Adrenal gland (tissue), 12 donors: Measurements from ENCODE around the gene LARGE1. TPM values are rescaled to one million over a fixed set of nuclear protein-coding genes. Genes with fewer than 3 reads are reported as not detected.

ENCODE experiments used
- DNase-seq, 7 donors: peaks; one replicate each; pipeline ENCODE4 v3.0.0-alpha.2; 2019 to 2020
- H3K27ac ChIP-seq, 5 donors: fragments of 200-600 bp; sonication (generic) in 4 of 5; 1 replicate in 3 of 5; 2 replicates in 2 of 5; pipeline versions ENCODE4 v1.5.1 to v1.8.0; 2016 to 2020; ENCODE audit warnings: mild to moderate bottlenecking in 1 of 5
- H3K27me3 ChIP-seq: fragments of 200-600 bp; 2 replicates; pipeline ENCODE4 v1.8.0; 2021
- H3K36me3 ChIP-seq, 2 donors: fragments of 200-600 bp; replicated peaks in 1 of 2; 1 replicate in 1 of 2; 2 replicates in 1 of 2; pipeline versions ENCODE4 v1.5.1 to v1.8.0; 2018 to 2022
- H3K4me1 ChIP-seq, 2 donors: fragments of 200-600 bp; replicated peaks in 1 of 2; 1 replicate in 1 of 2; 2 replicates in 1 of 2; pipeline versions ENCODE4 v1.5.1 to v1.8.0; 2018 to 2021
- H3K4me3 ChIP-seq, 4 donors: fragments of 200-600 bp; sonication (generic) in 3 of 4; one replicate each; pipeline ENCODE4 v1.5.1; 2016 to 2018
- H3K9me3 ChIP-seq, 3 donors: fragments of 200-600 bp; sonication (generic) in 1 of 3; replicated peaks in 1 of 3; 1 replicate in 2 of 3; 2 replicates in 1 of 3; pipeline versions ENCODE4 v1.5.1 to v1.8.0; 2016 to 2021
- CTCF ChIP-seq, 6 experiments: fragments of 450-650 bp in 4 of 6; fragments of 200-600 bp in 2 of 6; sonication (generic) in 1 of 6; IDR thresholded peaks; 1 replicate in 5 of 6; 2 replicates in 1 of 6; pipeline versions ENCODE4 v1.5.1 to v1.8.0; 2016 to 2021; ENCODE audit warnings: antibody characterized with exemption in 6 of 6, mild to moderate bottlenecking in 2 of 6, moderate library complexity in 1 of 6
- POLR2A ChIP-seq, 2 donors: fragments of 450-650 bp; IDR thresholded peaks; one replicate each; pipeline ENCODE4 v1.6.1; 2017; ENCODE audit warnings: antibody characterized with exemption in 2 of 2, mild to moderate bottlenecking in 2 of 2, moderate library complexity in 1 of 2
- WGBS, 4 donors: extraction: QIAGEN DNeasy Blood & Tissue Kit in 2 of 4; methylation state at CpG; one replicate each; pipeline versions ENCODE4 v1.1.5 to v1.1.7; 2013 to 2017; 5-methylcytosine and 5-hydroxymethylcytosine counted together
- intact Hi-C, 2 donors: fragments of 100-400 bp; cut with DNase I; formaldehyde crosslinking; loops; one replicate each; pipeline versions ENCODE4 v1.14.1 to v1.15.0; 2022 to 2023
- polyA plus RNA-seq, 3 donors: library from polyadenylated mRNA; stranded (reverse); fragments of 200-250 nt in 2 of 3; fragments of 350-450 nt in 1 of 3; fragmentation: Illumina TruSeq in 1 of 3; extraction: RNeasy Lipid Tissue Mini Kit (QIAGEN cat#74804) in 1 of 3; gene quantifications; one replicate each; pipeline ENCODE4 v1.2.3, GENCODE V29; 2013 to 2014
- total RNA-seq, 9 donors: library from RNA; depleted of rRNA in 4 of 9; stranded (reverse); fragments of >200 nt in 4 of 9; fragments of 120-200 nt in 1 of 9; fragmentation: NEBNext Ultra II Directional in 1 of 9; extraction: Animal tissue kit (Norgen Biotek cat#: 25700) in 1 of 9; gene quantifications; one replicate each; pipeline versions ENCODE4 v1.1.0 to v1.2.4, GENCODE V29; 2013 to 2023
- donor health status: healthy with polysubstance abuse.
- donor health status: Bipolar disorder and iron deficiency.
- donor health status: DM: yes; HTN: yes; CAD: no.
- donor health status: DM: no; HTN: no; CAD: no.
- donor health status: DM: no; HTN: no; CAD: no.
- donor health status: DM: yes; HTN: yes; CAD: no.

LARGE1 gene
- total and polyA plus RNA-seq, 12 donors: 3.4 to 67.6 (median 30.6) TPM

GRCh38 chr22:33577862-33578411 lies 342.3 kb downstream of the LARGE1 start:
- H3K4me3 ChIP-seq: no peak overlapping the region
- H3K27me3 ChIP-seq: no peaks in the 10 kb centered on the region
- intact Hi-C loops: loop anchor here (5.0 to 10.0 kb wide), 4 partner anchors 53 to 276 kb away; no protein-coding TSS in a partner anchor
- no peak for DNase-seq
- H3K27ac ChIP-seq: no peak overlapping the region
- peaks cover 7 to 8% of the 10 kb centered on the region in 2 donors for H3K4me1 ChIP-seq
- no peaks in the 10 kb centered on the region for H3K36me3 ChIP-seq
- 37 to 50% (median 45%) methylated on average over 4 of the region's 4 CpGs for WGBS, 4 donors
- no peaks in the 10 kb centered on the region for H3K9me3 ChIP-seq
- TF ChIP-seq CTCF (IDR thresholded peaks at IDR 0.05) (no peak), POLR2A (IDR thresholded peaks at IDR 0.05) (no peak)

- H3K9me3 ChIP-seq: no peaks in the 10 kb centered on the region
Observed at GRCh38 chr22:33576205-33576604, 344.1 kb downstream of the LARGE1 start.

GRCh38 chr22:33575771-33576170 lies 344.5 kb downstream of the LARGE1 start:
- WGBS, 4 donors: 91 to 95% (median 94%) methylated on average over 7 of the region's 7 CpGs
- no peaks in the 10 kb centered on the region for H3K36me3 ChIP-seq
- H3K9me3 ChIP-seq: no peaks in the 10 kb centered on the region
- peaks cover 7 to 8% of the 10 kb centered on the region in 2 donors for H3K4me1 ChIP-seq
- H3K27me3 ChIP-seq: no peaks in the 10 kb centered on the region
- intact Hi-C loops: loop anchor here (5.0 to 10.0 kb wide), 4 partner anchors 51 to 273 kb away; no protein-coding TSS in a partner anchor
- TF ChIP-seq CTCF (IDR thresholded peaks at IDR 0.05) (no peak), POLR2A (IDR thresholded peaks at IDR 0.05) (no peak)
- DNase-seq: no peak
- H3K4me3 ChIP-seq: no peak overlapping the region
- no peak overlapping the region for H3K27ac ChIP-seq

More at GRCh38 chr22:33576205-33576604, 344.1 kb downstream of the LARGE1 start:
- intact Hi-C loops: loop anchor here (5.0 to 10.0 kb wide), 4 partner anchors 51 to 274 kb away; no protein-coding TSS in a partner anchor
- no peak for TF ChIP-seq POLR2A (IDR thresholded peaks at IDR 0.05)
- no peak for TF ChIP-seq CTCF (IDR thresholded peaks at IDR 0.05)
- H3K4me3 ChIP-seq: no peak overlapping the region
- no peak for DNase-seq
- WGBS, 4 donors: 92 to 98% (median 96%) methylated on average over 3 of the region's 3 CpGs
- H3K27me3 ChIP-seq: no peaks in the 10 kb centered on the region
- peaks cover 7 to 8% of the 10 kb centered on the region in 2 donors for H3K4me1 ChIP-seq
- H3K27ac ChIP-seq: no peak overlapping the region
- no peaks in the 10 kb centered on the region for H3K36me3 ChIP-seq

GRCh38 chr22:33575041-33575440 lies 345.2 kb downstream of the LARGE1 start:
- Histone ChIP-seq H3K4me3 (no peak overlapping the region), H3K4me1 (peaks cover 7 to 8% of the 10 kb centered on the region in 2 donors), H3K9me3 (no peaks in the 10 kb centered on the region), H3K27me3 (no peaks in the 10 kb centered on the region), H3K27ac (no peak overlapping the region), H3K36me3 (no peaks in the 10 kb centered on the region)
- WGBS, 4 donors: 66 to 69% (median 67%) methylated on average over 2 of the region's 2 CpGs
- DNase-seq: no peak
- intact Hi-C loops: loop anchor here (5.0 to 10.0 kb wide), 4 partner anchors 50 to 273 kb away; no protein-coding TSS in a partner anchor
- TF ChIP-seq POLR2A (IDR thresholded peaks at IDR 0.05) (no peak), CTCF (IDR thresholded peaks at IDR 0.05) (no peak)
